ENCODE data around the gene COQ10A.

The COQ10A gene

GRCh38 chr12:56247923-56248322 is 18.8 kb upstream of the COQ10A start:
- H3K4me1 ChIP-seq (ENCODE audit: control insufficient read depth, insufficient read depth, low read length) = peaks cover 4% of the 10 kb centered on the region
- peaks cover 79% of the 10 kb centered on the region for H3K36me3 ChIP-seq (ENCODE audit: insufficient read depth, low read length)
- H3K27me3 ChIP-seq (ENCODE audit: control insufficient read depth, insufficient read depth, low read length) = no peaks in the 10 kb centered on the region
- no peak overlapping the region for H3K4me3 ChIP-seq (ENCODE audit: low read length)
- no peaks in the 10 kb centered on the region for H3K9me3 ChIP-seq (replicated peaks; ENCODE audit: low read length)
- no peak overlapping the region for H3K9ac ChIP-seq (ENCODE audit: low read depth, low read length)
- H3K4me2 ChIP-seq (ENCODE audit: low read length) = no peak overlapping the region

GRCh38 chr12:56248711-56249110 is 18.0 kb upstream of the COQ10A start:
- H3K4me2 ChIP-seq (ENCODE audit: low read length) = no peak overlapping the region
- H3K9ac ChIP-seq (ENCODE audit: low read depth, low read length) = no peak overlapping the region
- peaks cover 2% of the 10 kb centered on the region for H3K4me1 ChIP-seq (ENCODE audit: control insufficient read depth, insufficient read depth, low read length)
- H3K9me3 ChIP-seq (replicated peaks; ENCODE audit: low read length) = no peaks in the 10 kb centered on the region
- no peaks in the 10 kb centered on the region for H3K27me3 ChIP-seq (ENCODE audit: control insufficient read depth, insufficient read depth, low read length)
- H3K4me3 ChIP-seq (ENCODE audit: low read length) = no peak overlapping the region
- peaks cover 79% of the 10 kb centered on the region for H3K36me3 ChIP-seq (ENCODE audit: insufficient read depth, low read length)

DNA sequence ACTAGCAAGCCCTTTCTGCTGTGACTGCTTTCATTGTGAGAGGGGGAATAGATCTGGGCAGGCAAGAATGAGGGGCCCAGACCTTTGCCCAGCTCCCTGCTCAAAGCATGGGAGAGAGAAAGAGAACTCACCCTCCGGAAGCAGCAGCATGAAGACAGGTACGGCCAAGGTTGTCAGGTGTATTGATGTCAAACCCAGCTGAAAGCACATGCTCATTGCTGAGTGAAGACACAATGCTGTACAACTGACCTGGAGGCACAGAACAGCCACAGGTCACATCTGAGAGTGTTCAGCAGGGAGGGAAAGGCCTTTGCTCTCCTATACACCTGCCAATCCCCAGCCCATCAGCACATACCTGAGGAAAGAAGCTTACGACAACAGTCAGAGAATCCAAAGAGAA is 14.1 kb upstream of the COQ10A start:
- Histone ChIP-seq H3K4me2 (ENCODE audit: low read length) (no peak overlapping the region), H3K9ac (ENCODE audit: low read depth, low read length) (no peak overlapping the region), H3K4me1 (ENCODE audit: control insufficient read depth, insufficient read depth, low read length) (peaks cover 20% of the 10 kb centered on the region), H3K9me3 (replicated peaks; ENCODE audit: low read length) (no peaks in the 10 kb centered on the region), H3K4me3 (ENCODE audit: low read length) (no peak overlapping the region), H3K36me3 (ENCODE audit: insufficient read depth, low read length) (peaks cover 86% of the 10 kb centered on the region), H3K27me3 (ENCODE audit: control insufficient read depth, insufficient read depth, low read length) (no peaks in the 10 kb centered on the region)

DNA sequence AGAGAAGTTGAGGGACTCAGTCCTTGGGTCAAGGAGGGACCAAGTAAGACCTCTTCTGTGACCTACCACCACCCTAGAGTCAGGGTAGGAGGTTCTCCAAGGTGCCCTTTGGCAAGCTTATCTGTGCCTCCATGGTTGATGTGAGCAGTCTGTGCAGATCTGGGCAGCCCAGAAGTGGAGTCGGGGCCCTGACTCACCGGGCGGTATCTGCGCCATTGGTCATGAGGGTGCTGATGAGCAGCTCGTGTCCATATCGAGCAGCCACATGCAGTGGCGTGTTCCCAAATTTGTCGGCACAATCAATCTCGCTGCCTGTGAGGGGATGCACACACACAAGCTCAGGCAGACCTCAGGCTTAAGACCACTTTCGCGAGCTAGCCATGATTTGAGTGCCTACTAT is 13.7 kb upstream of the COQ10A start:
- Histone ChIP-seq H3K4me3 (ENCODE audit: low read length) (no peak overlapping the region), H3K4me2 (ENCODE audit: low read length) (no peak overlapping the region), H3K4me1 (ENCODE audit: control insufficient read depth, insufficient read depth, low read length) (peaks cover 20% of the 10 kb centered on the region), H3K9me3 (replicated peaks; ENCODE audit: low read length) (no peaks in the 10 kb centered on the region), H3K27me3 (ENCODE audit: control insufficient read depth, insufficient read depth, low read length) (no peaks in the 10 kb centered on the region), H3K9ac (ENCODE audit: low read depth, low read length) (no peak overlapping the region), H3K36me3 (ENCODE audit: insufficient read depth, low read length) (peaks cover 82% of the 10 kb centered on the region)

DNA sequence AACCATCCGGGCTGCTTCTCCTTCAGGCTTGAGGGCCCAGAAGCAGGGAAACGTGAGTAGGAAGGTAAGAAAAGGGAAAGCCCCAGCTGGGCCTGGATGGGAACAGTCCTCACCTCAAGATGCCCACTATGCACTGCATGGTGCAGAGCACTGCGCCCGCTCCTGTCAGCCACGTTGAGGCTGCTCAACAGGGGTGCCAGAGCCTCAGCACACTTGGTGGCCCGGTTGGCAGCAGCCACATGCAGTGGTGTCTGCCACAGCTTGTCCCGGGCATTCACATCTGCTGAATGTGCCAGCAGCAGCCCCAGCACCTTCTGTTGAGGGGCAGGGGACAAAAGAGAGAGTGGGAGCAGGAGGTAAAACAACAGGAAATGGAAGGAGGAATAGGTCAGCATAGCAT is 11.1 kb upstream of the COQ10A start:
- Histone ChIP-seq H3K9me3 (replicated peaks; ENCODE audit: low read length) (no peaks in the 10 kb centered on the region), H3K36me3 (ENCODE audit: insufficient read depth, low read length) (peaks cover 60% of the 10 kb centered on the region), H3K27me3 (ENCODE audit: control insufficient read depth, insufficient read depth, low read length) (no peaks in the 10 kb centered on the region), H3K9ac (ENCODE audit: low read depth, low read length) (peak overlapping the region; percentile 92), H3K4me3 (ENCODE audit: low read length) (no peak overlapping the region), H3K4me1 (ENCODE audit: control insufficient read depth, insufficient read depth, low read length) (peaks cover 29% of the 10 kb centered on the region), H3K4me2 (ENCODE audit: low read length) (peak overlapping the region; percentile 95)

GRCh38 chr12:56256326-56256960 is 10.3 kb upstream of the COQ10A start:
- peak overlapping the region; percentile 95 for H3K4me2 ChIP-seq (ENCODE audit: low read length)
- peak overlapping the region; percentile 92 for H3K9ac ChIP-seq (ENCODE audit: low read depth, low read length)
- H3K9me3 ChIP-seq (replicated peaks; ENCODE audit: low read length) = no peaks in the 10 kb centered on the region
- peaks cover 60% of the 10 kb centered on the region for H3K36me3 ChIP-seq (ENCODE audit: insufficient read depth, low read length)
- H3K4me3 ChIP-seq (ENCODE audit: low read length) = peak overlapping the region; percentile 98
- H3K4me1 ChIP-seq (ENCODE audit: control insufficient read depth, insufficient read depth, low read length) = peaks cover 37% of the 10 kb centered on the region
- no peaks in the 10 kb centered on the region for H3K27me3 ChIP-seq (ENCODE audit: control insufficient read depth, insufficient read depth, low read length)

GRCh38 chr12:56257071-56257470 is 9.7 kb upstream of the COQ10A start:
- Histone ChIP-seq H3K4me2 (ENCODE audit: low read length) (peak overlapping the region; percentile 95), H3K9ac (ENCODE audit: low read depth, low read length) (peak overlapping the region; percentile 92), H3K4me1 (ENCODE audit: control insufficient read depth, insufficient read depth, low read length) (peaks cover 43% of the 10 kb centered on the region), H3K9me3 (replicated peaks; ENCODE audit: low read length) (no peaks in the 10 kb centered on the region), H3K36me3 (ENCODE audit: insufficient read depth, low read length) (peaks cover 53% of the 10 kb centered on the region), H3K4me3 (ENCODE audit: low read length) (peak overlapping the region; percentile 98), H3K27me3 (ENCODE audit: control insufficient read depth, insufficient read depth, low read length) (no peaks in the 10 kb centered on the region)

- peaks cover 48% of the 10 kb centered on the region for H3K36me3 ChIP-seq (ENCODE audit: insufficient read depth, low read length)
- peak overlapping the region; percentile 98 for H3K4me3 ChIP-seq (ENCODE audit: low read length)
- H3K9ac ChIP-seq (ENCODE audit: low read depth, low read length) = peak overlapping the region; percentile 92
- H3K4me1 ChIP-seq (ENCODE audit: control insufficient read depth, insufficient read depth, low read length) = peaks cover 46% of the 10 kb centered on the region
- H3K4me2 ChIP-seq (ENCODE audit: low read length) = peak overlapping the region; percentile 95
- no peaks in the 10 kb centered on the region for H3K27me3 ChIP-seq (ENCODE audit: control insufficient read depth, insufficient read depth, low read length)
- no peaks in the 10 kb centered on the region for H3K9me3 ChIP-seq (replicated peaks; ENCODE audit: low read length)
These were observed 9.2 kb upstream of the COQ10A start for GRCh38 chr12:56257491-56258067.

DNA sequence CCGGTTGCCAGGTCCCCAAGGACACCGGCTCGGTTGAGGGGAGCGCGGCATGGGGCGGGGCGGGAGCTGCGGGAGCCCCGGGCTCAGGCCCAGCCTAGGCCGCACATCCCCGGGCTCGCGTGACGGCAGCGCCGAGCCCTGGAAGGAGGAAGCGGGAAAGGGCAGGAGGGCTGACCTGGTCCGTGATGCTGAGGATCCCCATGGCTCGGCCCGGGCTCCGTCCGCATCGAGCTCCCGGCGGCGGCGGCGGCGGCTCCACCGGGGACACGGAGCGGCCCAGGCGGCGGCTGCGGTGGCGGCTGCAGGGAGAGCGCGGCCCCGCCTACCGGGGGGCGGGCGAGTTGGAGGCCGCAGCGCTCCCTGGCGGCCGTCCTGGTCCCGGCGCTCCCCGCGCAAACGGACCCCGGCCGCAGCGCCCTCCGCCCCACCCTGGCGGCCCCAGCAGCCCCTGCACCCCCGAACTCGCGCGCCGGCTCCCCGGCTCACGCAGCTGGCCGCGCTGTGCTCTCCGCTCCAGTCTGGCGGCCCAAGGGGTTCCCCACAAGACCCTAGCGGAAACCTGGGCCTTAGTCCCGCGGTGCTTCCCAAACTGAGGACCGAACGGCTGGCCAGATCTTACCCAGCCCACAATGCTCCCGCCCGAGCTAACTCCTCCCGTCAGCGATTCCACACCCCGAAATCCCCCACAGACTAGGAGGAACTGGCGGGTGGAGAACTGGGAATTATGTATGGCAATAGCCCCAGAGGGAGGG is 8.5 kb upstream of the COQ10A start, which contains the start of gene ANKRD52:
Gene ANKRD52, minus strand, starts transcription at position 317 of the 752 bp plus-strand sequence. Its CDS starts 115 bp downstream, at position 202.
- Histone ChIP-seq H3K36me3 (ENCODE audit: insufficient read depth, low read length) (peaks cover 42% of the 10 kb centered on the region), H3K4me1 (ENCODE audit: control insufficient read depth, insufficient read depth, low read length) (peaks cover 46% of the 10 kb centered on the region), H3K4me2 (ENCODE audit: low read length) (peak within 1 kb of the TSS; percentile 95), H3K9ac (ENCODE audit: low read depth, low read length) (peak within 1 kb of the TSS; percentile 92), H3K4me3 (ENCODE audit: low read length) (peak within 1 kb of the TSS; percentile 98), H3K27me3 (ENCODE audit: control insufficient read depth, insufficient read depth, low read length) (no peaks in the 10 kb centered on the region), H3K9me3 (replicated peaks; ENCODE audit: low read length) (no peaks in the 10 kb centered on the region)

DNA sequence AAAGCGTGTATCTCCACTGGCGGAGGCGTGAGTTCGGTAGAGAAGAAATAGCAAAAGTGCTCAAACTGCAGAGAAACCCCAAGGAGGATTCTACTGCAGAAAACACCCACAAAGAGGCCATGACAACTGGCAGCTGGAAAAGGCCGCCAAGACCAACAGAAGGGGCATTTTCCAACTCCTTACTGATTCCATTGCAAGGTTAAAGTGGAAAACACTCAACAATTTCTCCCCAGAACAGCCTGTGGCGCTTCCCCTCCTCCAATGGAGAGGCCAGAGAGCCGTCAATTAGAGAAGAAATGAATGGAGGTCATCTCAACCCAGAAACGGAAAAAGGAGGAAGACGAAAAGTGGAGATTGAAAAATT is 7.9 kb upstream of the COQ10A start:
- H3K4me1 ChIP-seq (ENCODE audit: control insufficient read depth, insufficient read depth, low read length) = peaks cover 46% of the 10 kb centered on the region
- H3K27me3 ChIP-seq (ENCODE audit: control insufficient read depth, insufficient read depth, low read length) = no peaks in the 10 kb centered on the region
- H3K9me3 ChIP-seq (replicated peaks; ENCODE audit: low read length) = no peaks in the 10 kb centered on the region
- H3K36me3 ChIP-seq (ENCODE audit: insufficient read depth, low read length) = peaks cover 36% of the 10 kb centered on the region
- peak overlapping the region; percentile 98 for H3K4me3 ChIP-seq (ENCODE audit: low read length)
- peak overlapping the region; percentile 95 for H3K4me2 ChIP-seq (ENCODE audit: low read length)
- H3K9ac ChIP-seq (ENCODE audit: low read depth, low read length) = peak overlapping the region; percentile 92

GRCh38 chr12:56260380-56260779 is 6.4 kb upstream of the COQ10A start:
- Histone ChIP-seq H3K27me3 (ENCODE audit: control insufficient read depth, insufficient read depth, low read length) (no peaks in the 10 kb centered on the region), H3K9me3 (replicated peaks; ENCODE audit: low read length) (no peaks in the 10 kb centered on the region), H3K4me3 (ENCODE audit: low read length) (no peak overlapping the region), H3K36me3 (ENCODE audit: insufficient read depth, low read length) (peaks cover 20% of the 10 kb centered on the region), H3K4me2 (ENCODE audit: low read length) (no peak overlapping the region), H3K9ac (ENCODE audit: low read depth, low read length) (no peak overlapping the region), H3K4me1 (ENCODE audit: control insufficient read depth, insufficient read depth, low read length) (peaks cover 46% of the 10 kb centered on the region)

All from skeletal muscle satellite cell (primary cell).